ENCODE results near the gene ITGA11.
"Not testable (repeated sequence)": the region's sequence is repeated elsewhere in the genome, so short reads cannot be mapped to it uniquely, and the experiment has no call there.

Gene ITGA11

GRCh38 chr15:68422403-68423145 lies 9.4 kb downstream of the ITGA11 start:
- not testable (repeated sequence) for H3K36me3 ChIP-seq (ENCODE audit: insufficient read depth, low read length); H3K9ac ChIP-seq (ENCODE audit: low read depth, low read length); H3K27me3 ChIP-seq (ENCODE audit: insufficient read depth, low read length); H3K27ac ChIP-seq (ENCODE audit: low read depth, low read length); H3K9me3 ChIP-seq (ENCODE audit: insufficient read depth, low read depth, low read length); H3K4me3 ChIP-seq (ENCODE audit: low read length)
- H3K4me1 ChIP-seq (ENCODE audit: insufficient read depth, low read length), result peaks cover 15% of the 10 kb centered on the region
- 82% methylated on average over 5 of the region's 5 CpGs for WGBS

- Histone ChIP-seq H3K36me3 (ENCODE audit: insufficient read depth, low read length) (no peaks in the 10 kb centered on the region), H3K27me3 (ENCODE audit: insufficient read depth, low read length) (no peaks in the 10 kb centered on the region), H3K4me1 (ENCODE audit: insufficient read depth, low read length) (peaks cover 15% of the 10 kb centered on the region), H3K9me3 (ENCODE audit: insufficient read depth, low read depth, low read length) (no peaks in the 10 kb centered on the region), H3K9ac (ENCODE audit: low read depth, low read length) (no peak overlapping the region), H3K27ac (ENCODE audit: low read depth, low read length) (no peak overlapping the region), H3K4me3 (ENCODE audit: low read length) (no peak overlapping the region)
- WGBS, result 86% methylated on average over 14 of the region's 14 CpGs
Measured at GRCh38 chr15:68421798-68422402, 10.1 kb downstream of the ITGA11 start.

DNA sequence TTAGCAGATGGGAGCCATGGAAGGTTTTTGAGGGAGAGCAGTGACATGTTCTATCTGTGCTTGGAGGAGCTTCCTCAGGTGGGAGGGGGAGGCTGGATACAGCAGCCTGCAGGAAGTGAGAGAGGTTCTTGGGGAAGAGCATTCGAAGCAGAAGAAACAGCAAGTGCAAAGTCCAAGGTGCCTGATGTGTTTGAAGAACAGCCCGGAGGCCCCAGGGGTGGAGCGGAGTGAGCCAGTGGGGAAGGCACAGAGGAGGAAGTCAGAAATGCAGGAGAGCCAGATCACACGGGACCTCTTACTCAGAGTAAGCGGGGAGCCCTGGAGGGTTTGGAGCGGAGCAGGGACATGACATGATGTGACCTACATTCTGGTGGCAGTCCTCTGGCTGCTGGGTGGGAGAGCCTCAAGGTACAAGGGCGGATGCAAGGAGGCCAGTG lies 10.8 kb downstream of the ITGA11 start:
- Histone ChIP-seq H3K36me3 (ENCODE audit: insufficient read depth, low read length) (no peaks in the 10 kb centered on the region), H3K27ac (ENCODE audit: low read depth, low read length) (no peak overlapping the region), H3K27me3 (ENCODE audit: insufficient read depth, low read length) (no peaks in the 10 kb centered on the region), H3K9me3 (ENCODE audit: insufficient read depth, low read depth, low read length) (no peaks in the 10 kb centered on the region), H3K4me3 (ENCODE audit: low read length) (no peak overlapping the region), H3K4me1 (ENCODE audit: insufficient read depth, low read length) (peaks cover 15% of the 10 kb centered on the region), H3K9ac (ENCODE audit: low read depth, low read length) (no peak overlapping the region)
- WGBS, result 62% methylated on average over 7 of the region's 7 CpGs

GRCh38 chr15:68420186-68420684 lies 11.7 kb downstream of the ITGA11 start:
- no peaks in the 10 kb centered on the region for H3K9me3 ChIP-seq (ENCODE audit: insufficient read depth, low read depth, low read length)
- H3K27ac ChIP-seq (ENCODE audit: low read depth, low read length), result no peak overlapping the region
- 23% methylated on average over 4 of the region's 4 CpGs for WGBS
- no peaks in the 10 kb centered on the region for H3K36me3 ChIP-seq (ENCODE audit: insufficient read depth, low read length)
- no peak overlapping the region for H3K9ac ChIP-seq (ENCODE audit: low read depth, low read length)
- H3K4me1 ChIP-seq (ENCODE audit: insufficient read depth, low read length), result peaks cover 15% of the 10 kb centered on the region
- H3K4me3 ChIP-seq (ENCODE audit: low read length), result no peak overlapping the region
- no peaks in the 10 kb centered on the region for H3K27me3 ChIP-seq (ENCODE audit: insufficient read depth, low read length)

- H3K9me3 ChIP-seq (ENCODE audit: insufficient read depth, low read depth, low read length), result no peaks in the 10 kb centered on the region
- H3K36me3 ChIP-seq (ENCODE audit: insufficient read depth, low read length), result no peaks in the 10 kb centered on the region
- no peak overlapping the region for H3K27ac ChIP-seq (ENCODE audit: low read depth, low read length)
- no peaks in the 10 kb centered on the region for H3K27me3 ChIP-seq (ENCODE audit: insufficient read depth, low read length)
- H3K4me3 ChIP-seq (ENCODE audit: low read length), result no peak overlapping the region
- peaks cover 15% of the 10 kb centered on the region for H3K4me1 ChIP-seq (ENCODE audit: insufficient read depth, low read length)
- no peak overlapping the region for H3K9ac ChIP-seq (ENCODE audit: low read depth, low read length)
- WGBS, result 87% methylated on average over 5 of the region's 5 CpGs
Measured at GRCh38 chr15:68419301-68420175, 12.4 kb downstream of the ITGA11 start.

GRCh38 chr15:68418611-68419161 lies 13.3 kb downstream of the ITGA11 start:
- WGBS, result 80% methylated on average over 6 of the region's 6 CpGs

DNA sequence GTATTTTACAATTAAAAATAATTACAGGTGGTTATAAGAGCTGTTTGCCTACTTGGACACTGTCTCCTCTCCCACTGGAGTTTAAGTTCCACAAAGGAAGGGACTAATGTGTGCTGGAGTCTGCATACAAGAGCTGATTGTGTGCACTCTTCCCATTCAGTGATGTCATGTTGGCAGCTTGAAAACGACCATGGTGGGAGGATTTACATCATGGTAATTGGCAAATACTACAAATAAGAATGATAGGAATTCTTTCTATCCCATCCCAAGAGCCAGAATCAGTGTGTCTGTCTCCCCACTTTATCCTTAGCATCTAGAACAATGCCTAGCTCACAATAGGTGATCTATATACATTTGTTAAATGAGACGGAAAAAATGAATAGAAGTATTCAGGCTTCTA lies 14.1 kb downstream of the ITGA11 start:
- H3K9ac ChIP-seq (ENCODE audit: low read depth, low read length), result no peak overlapping the region
- no peak overlapping the region for H3K27ac ChIP-seq (ENCODE audit: low read depth, low read length)
- H3K36me3 ChIP-seq (ENCODE audit: insufficient read depth, low read length), result no peaks in the 10 kb centered on the region
- no peaks in the 10 kb centered on the region for H3K27me3 ChIP-seq (ENCODE audit: insufficient read depth, low read length)
- no peaks in the 10 kb centered on the region for H3K9me3 ChIP-seq (ENCODE audit: insufficient read depth, low read depth, low read length)
- H3K4me1 ChIP-seq (ENCODE audit: insufficient read depth, low read length), result peaks cover 15% of the 10 kb centered on the region
- no peak overlapping the region for H3K4me3 ChIP-seq (ENCODE audit: low read length)
- WGBS, result 60% methylated on average over 2 of the region's 2 CpGs

More at GRCh38 chr15:68418611-68419161, 13.3 kb downstream of the ITGA11 start:
- Histone ChIP-seq H3K9me3 (ENCODE audit: insufficient read depth, low read depth, low read length) (no peaks in the 10 kb centered on the region), H3K4me1 (ENCODE audit: insufficient read depth, low read length) (peaks cover 15% of the 10 kb centered on the region), H3K9ac (ENCODE audit: low read depth, low read length) (no peak overlapping the region), H3K27ac (ENCODE audit: low read depth, low read length) (no peak overlapping the region), H3K27me3 (ENCODE audit: insufficient read depth, low read length) (no peaks in the 10 kb centered on the region), H3K36me3 (ENCODE audit: insufficient read depth, low read length) (no peaks in the 10 kb centered on the region), H3K4me3 (ENCODE audit: low read length) (no peak overlapping the region)

DNA sequence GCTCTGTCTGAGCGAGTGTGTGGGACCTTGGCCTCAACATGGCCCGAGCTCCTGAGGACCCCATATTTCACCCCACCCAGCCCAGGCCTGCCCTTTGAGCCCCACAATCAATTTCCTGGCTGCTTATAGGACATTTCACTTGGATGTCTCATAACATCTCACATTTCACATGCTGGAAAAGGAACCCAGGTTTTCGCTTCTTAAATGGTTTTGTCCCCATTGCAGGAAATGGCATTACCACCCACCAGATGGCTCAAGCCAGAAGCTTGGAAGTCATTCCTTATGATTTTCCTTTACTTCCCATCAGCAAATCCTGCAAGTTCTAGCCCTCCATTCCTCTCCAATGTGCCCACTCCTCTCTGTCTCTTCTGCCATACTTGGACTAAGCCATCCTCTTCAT lies 14.9 kb downstream of the ITGA11 start:
- Histone ChIP-seq H3K27me3 (ENCODE audit: insufficient read depth, low read length) (no peaks in the 10 kb centered on the region), H3K4me1 (ENCODE audit: insufficient read depth, low read length) (peaks cover 15% of the 10 kb centered on the region), H3K9ac (ENCODE audit: low read depth, low read length) (no peak overlapping the region), H3K9me3 (ENCODE audit: insufficient read depth, low read depth, low read length) (no peaks in the 10 kb centered on the region), H3K36me3 (ENCODE audit: insufficient read depth, low read length) (no peaks in the 10 kb centered on the region), H3K27ac (ENCODE audit: low read depth, low read length) (no peak overlapping the region), H3K4me3 (ENCODE audit: low read length) (no peak overlapping the region)
- WGBS, result 63% methylated on average over 3 of the region's 3 CpGs

DNA sequence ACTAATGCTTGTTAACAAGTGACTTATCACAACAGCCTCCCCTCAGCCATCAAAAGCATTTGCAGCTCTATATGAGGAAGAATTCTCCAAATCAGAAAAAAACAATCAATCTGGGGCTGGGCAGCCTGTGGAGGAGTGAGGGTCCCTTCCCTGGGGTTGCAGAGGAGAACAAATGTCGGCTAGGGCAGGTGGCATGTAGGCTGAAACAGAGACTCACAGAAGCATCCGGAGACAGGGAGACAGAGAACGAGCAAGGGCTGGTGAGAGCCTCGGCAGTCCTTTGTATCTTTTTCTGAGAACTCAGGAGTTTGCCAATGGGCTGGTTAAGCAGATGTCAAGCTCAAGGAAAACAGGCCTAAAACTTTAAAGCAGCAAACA lies 15.8 kb downstream of the ITGA11 start:
- no peak overlapping the region for H3K27ac ChIP-seq (ENCODE audit: low read depth, low read length)
- H3K36me3 ChIP-seq (ENCODE audit: insufficient read depth, low read length), result no peaks in the 10 kb centered on the region
- H3K27me3 ChIP-seq (ENCODE audit: insufficient read depth, low read length), result no peaks in the 10 kb centered on the region
- peaks cover 10% of the 10 kb centered on the region for H3K4me1 ChIP-seq (ENCODE audit: insufficient read depth, low read length)
- H3K9me3 ChIP-seq (ENCODE audit: insufficient read depth, low read depth, low read length), result no peaks in the 10 kb centered on the region
- H3K9ac ChIP-seq (ENCODE audit: low read depth, low read length), result no peak overlapping the region
- H3K4me3 ChIP-seq (ENCODE audit: low read length), result no peak overlapping the region
- WGBS, result 63% methylated on average over 4 of the region's 4 CpGs

DNA sequence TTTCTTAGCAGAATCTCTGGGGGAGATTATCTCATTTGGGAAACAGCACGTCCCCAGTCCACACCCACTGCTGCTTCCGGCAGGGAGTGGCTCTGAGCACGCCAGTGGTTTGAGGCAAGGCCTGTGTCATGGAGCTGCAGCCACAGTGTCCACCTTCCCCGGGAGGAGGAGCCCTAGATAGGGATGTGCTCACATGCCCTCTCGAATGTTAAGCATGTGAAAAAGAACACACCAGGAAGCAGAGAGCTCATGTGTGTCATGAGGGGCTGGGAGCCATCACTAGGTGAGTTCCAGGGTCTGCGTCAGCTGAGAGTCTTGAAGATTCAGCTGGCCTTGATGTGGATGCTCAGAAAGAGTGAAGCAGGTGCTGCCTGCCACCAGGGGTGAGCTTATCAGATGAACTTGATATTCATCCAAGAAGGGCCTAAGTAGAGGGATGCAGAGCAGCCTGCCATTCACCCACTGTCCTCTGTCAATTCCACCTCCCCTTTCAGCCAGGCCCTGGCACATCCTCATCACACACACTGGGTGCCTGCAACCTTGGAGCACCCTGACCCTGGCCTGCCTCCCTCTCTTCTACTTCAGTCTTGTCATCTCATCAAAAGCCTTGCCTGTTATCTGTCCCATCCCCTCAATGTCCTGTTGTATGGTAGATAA lies 16.3 kb downstream of the ITGA11 start:
- Histone ChIP-seq H3K4me1 (ENCODE audit: insufficient read depth, low read length) (peaks cover 8% of the 10 kb centered on the region), H3K9ac (ENCODE audit: low read depth, low read length) (no peak overlapping the region), H3K36me3 (ENCODE audit: insufficient read depth, low read length) (no peaks in the 10 kb centered on the region), H3K27me3 (ENCODE audit: insufficient read depth, low read length) (no peaks in the 10 kb centered on the region), H3K4me3 (ENCODE audit: low read length) (no peak overlapping the region), H3K9me3 (ENCODE audit: insufficient read depth, low read depth, low read length) (no peaks in the 10 kb centered on the region), H3K27ac (ENCODE audit: low read depth, low read length) (no peak overlapping the region)
- WGBS, result 86% methylated on average over 6 of the region's 6 CpGs
